ENCODE data around the gene SURF1. TPM values are rescaled to one million over a fixed set of nuclear protein-coding genes. Genes with fewer than 3 reads are reported as not detected.
"Not testable (repeated sequence)": the region's sequence is repeated elsewhere in the genome, so short reads cannot be mapped to it uniquely, and the experiment has no call there.

Gene SURF1
- total RNA-seq, 4 donors from 2014 or later, result 46.0 to 53.4 (median 49.8) TPM

DNA sequence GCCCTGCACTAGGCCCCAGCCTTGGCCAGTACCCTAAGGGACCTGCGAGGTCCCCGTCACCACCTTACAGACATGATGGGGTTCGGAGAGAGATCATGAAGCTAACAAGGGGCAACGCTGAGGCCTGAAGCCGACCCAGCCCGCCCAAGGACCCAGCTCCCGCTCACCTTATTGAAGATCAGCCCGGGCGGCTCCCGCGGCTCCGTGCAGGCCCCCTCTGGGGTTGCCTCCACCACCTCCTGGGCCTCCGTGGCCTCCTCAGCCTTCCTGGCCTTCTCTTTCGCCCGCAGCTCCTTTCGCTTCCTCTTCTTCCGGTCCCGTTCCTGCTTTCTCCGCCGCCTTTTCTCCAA is 23.9 kb downstream of the SURF1 start:
- no CpG with 5 or more reads among the region's 20 CpGs for WGBS, 2 donors (ENCODE audit: low coverage in 1 of 2)
- ATAC-seq, result no peak

DNA sequence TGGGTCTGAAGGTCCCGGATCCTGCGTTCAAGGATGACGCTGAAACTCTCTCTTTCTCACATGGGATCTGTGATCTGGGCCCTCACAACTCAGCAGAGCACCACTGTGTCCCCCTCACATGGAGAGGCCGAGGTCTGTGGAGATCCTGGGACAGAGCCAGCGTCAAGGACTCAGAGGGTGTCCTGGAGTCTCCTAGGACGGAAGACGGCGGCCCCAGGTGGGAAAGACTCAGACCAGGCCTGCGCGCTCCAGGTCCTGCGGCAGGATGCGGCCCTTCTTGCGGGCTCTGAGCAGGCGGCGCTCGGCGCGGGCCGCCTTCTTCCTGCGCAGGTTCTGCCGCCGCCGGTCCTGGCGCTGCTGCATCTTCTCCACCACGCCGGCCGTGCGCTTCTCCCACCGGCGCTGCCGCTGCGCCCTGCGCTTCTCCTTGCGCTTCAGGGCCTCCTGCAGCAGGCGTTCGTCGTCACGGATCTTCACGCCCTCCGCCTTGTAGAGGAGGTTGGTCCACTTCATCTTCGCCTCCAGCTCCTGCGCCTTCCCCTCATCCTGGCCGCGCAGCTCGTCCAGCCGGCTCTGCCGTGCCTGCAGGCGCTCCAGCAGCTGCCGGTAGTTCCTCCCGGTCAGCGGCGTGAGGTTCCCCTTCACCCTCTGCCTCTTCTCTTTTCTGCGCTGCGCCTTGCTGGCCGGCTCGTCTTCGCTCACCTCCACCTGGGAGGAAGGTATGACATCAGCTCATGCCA is 24.5 kb downstream of the SURF1 start:
- no peaks in the 10 kb centered on the region for H3K27me3 ChIP-seq
- no peak overlapping the region for H3K4me3 ChIP-seq
- peaks cover 4 to 34% (median 19%) of the 10 kb centered on the region in 3 donors for H3K4me1 ChIP-seq
- no peak overlapping the region for H3K27ac ChIP-seq
- no peaks in the 10 kb centered on the region for H3K9me3 ChIP-seq
- H3K36me3 ChIP-seq, result peaks cover 0 to 48% of the 10 kb centered on the region in 2 donors
- no peak for TF ChIP-seq POLR2A (IDR thresholded peaks at IDR 0.05)
- TF ChIP-seq, protein P1, sequence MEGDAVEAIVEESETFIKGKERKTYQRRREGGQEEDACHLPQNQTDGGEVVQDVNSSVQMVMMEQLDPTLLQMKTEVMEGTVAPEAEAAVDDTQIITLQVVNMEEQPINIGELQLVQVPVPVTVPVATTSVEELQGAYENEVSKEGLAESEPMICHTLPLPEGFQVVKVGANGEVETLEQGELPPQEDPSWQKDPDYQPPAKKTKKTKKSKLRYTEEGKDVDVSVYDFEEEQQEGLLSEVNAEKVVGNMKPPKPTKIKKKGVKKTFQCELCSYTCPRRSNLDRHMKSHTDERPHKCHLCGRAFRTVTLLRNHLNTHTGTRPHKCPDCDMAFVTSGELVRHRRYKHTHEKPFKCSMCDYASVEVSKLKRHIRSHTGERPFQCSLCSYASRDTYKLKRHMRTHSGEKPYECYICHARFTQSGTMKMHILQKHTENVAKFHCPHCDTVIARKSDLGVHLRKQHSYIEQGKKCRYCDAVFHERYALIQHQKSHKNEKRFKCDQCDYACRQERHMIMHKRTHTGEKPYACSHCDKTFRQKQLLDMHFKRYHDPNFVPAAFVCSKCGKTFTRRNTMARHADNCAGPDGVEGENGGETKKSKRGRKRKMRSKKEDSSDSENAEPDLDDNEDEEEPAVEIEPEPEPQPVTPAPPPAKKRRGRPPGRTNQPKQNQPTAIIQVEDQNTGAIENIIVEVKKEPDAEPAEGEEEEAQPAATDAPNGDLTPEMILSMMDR (IDR thresholded peaks at IDR 0.05), result no peak
- TF ChIP-seq EP300 (IDR thresholded peaks at IDR 0.05), result no peak
- no peak for TF ChIP-seq POLR2AphosphoS5 (IDR thresholded peaks at IDR 0.05)
- no peak for ATAC-seq
- WGBS, 2 donors (ENCODE audit: low coverage in 1 of 2), result 96% methylated on average over 21 of the region's 57 CpGs; no CpG with 5 or more reads in 1 of the 2 donors

More for the DNA sequence above, 23.9 kb downstream of the SURF1 start:
- Histone ChIP-seq H3K9me3 (no peaks in the 10 kb centered on the region), H3K27me3 (no peaks in the 10 kb centered on the region), H3K4me3 (no peak overlapping the region), H3K27ac (no peak overlapping the region), H3K4me1 (peaks cover 4 to 37% (median 20%) of the 10 kb centered on the region in 3 donors), H3K36me3 (peaks cover 0 to 48% of the 10 kb centered on the region in 2 donors)
- TF ChIP-seq, protein P1 (IDR thresholded peaks at IDR 0.05), result no peak
- TF ChIP-seq POLR2AphosphoS5 (IDR thresholded peaks at IDR 0.05), result no peak
- TF ChIP-seq POLR2A (IDR thresholded peaks at IDR 0.05), result no peak
- no peak for TF ChIP-seq EP300 (IDR thresholded peaks at IDR 0.05)

DNA sequence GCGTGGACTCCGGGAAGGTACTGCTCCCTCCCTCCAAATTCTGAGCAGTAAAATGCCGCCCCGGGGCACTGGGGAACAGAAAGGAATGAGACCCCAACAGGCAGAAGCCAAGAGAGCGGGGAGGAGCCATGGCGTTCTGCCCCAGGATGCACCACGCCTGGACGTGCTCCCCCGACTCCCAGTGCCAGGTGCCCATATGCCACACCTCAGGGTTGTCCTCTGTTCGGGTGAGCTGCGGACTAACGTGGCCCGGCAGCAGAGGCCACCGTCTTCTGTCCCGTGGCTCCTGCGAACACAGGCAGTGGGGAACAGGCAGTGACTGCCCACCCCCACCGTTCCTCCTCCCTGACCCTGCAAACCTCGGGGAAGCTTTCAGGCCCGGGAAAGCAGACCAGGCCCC is 25.1 kb downstream of the SURF1 start:
- TF ChIP-seq POLR2AphosphoS5 (IDR thresholded peaks at IDR 0.05), result no peak
- TF ChIP-seq EP300 (IDR thresholded peaks at IDR 0.05), result no peak
- no peak for TF ChIP-seq POLR2A (IDR thresholded peaks at IDR 0.05)
- TF ChIP-seq, protein P1 (IDR thresholded peaks at IDR 0.05), result no peak
- no peak overlapping the region for H3K4me3 ChIP-seq
- peaks cover 4 to 28% (median 14%) of the 10 kb centered on the region in 3 donors for H3K4me1 ChIP-seq
- no peaks in the 10 kb centered on the region for H3K27me3 ChIP-seq
- WGBS, 2 donors (ENCODE audit: low coverage in 1 of 2), result 70 to 82% methylated on average over 2 to 11 of the region's 19 CpGs
- H3K27ac ChIP-seq, result no peak overlapping the region
- H3K9me3 ChIP-seq, result no peaks in the 10 kb centered on the region
- no peak for ATAC-seq
- peaks cover 0 to 48% of the 10 kb centered on the region in 2 donors for H3K36me3 ChIP-seq

DNA sequence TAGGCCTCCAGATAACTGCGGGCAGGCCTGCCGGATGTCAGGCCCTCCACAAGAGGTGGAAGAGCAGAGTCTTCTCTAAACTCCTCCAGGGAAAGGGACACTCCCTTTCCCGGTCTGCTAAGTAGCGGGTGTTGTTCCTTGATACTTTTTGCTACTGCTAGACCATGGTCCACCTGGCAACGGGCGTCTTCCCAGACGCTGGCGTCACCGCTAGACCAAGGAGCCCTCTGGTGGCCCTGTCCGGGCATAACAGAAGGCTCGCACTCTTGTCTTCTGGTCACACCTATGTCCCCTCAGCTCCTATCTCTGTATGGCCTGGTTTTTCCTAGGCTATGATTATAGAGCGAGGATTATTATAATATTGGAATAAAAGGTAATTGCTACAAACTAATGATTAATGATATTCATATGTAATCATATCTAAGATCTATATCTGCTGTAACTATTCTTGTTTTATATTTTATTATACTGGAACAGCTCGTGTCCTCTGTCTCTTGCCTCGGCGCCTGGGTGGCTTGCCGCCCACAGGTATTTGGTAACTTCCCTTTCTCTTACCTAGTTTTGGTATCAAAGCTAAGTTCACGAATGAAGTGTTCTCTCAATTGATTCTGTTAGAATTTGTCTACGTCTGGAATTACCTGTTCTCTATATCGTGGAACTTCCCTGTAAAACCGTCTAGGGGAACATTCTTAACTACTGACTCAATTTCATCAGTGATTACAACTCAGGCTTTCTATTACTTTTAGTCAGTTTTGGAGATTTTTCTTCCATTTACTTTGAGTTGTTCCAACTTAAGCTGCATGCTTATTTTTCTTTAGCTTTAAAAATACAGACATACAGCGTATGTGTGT is 26.8 kb downstream of the SURF1 start:
- peaks cover 0 to 16% (median 7%) of the 10 kb centered on the region in 3 donors for H3K4me1 ChIP-seq
- TF ChIP-seq, protein P1 (IDR thresholded peaks at IDR 0.05), result peak in 3 of 4 experiments; percentile 39 to 65 (median 62)
- H3K27ac ChIP-seq, H3K27me3 ChIP-seq, ATAC-seq, H3K4me3 ChIP-seq, H3K9me3 ChIP-seq: not testable (repeated sequence)
- WGBS, 2 donors (ENCODE audit: low coverage in 1 of 2), result 62 to 70% methylated on average over 13 to 15 of the region's 21 CpGs
- peaks cover 0 to 47% of the 10 kb centered on the region in 2 donors for H3K36me3 ChIP-seq

All from gastroesophageal sphincter (tissue), 4 donors.